H1 (cell line): ENCODE data around the gene DGKI. TPM values are rescaled to one million over a fixed set of nuclear protein-coding genes. Genes with fewer than 3 reads are reported as not detected.

ENCODE experiments used
- CTCF ChIA-PET: fragments of 300-600 bp; sonication (Branson Sonifier 250); formaldehyde crosslinking; loops from one replicate; lab custom pipeline; 2021; ENCODE audit not compliant: partially characterized antibody; lab: Charles Lee
- POLR2A ChIA-PET: fragments of 300-600 bp; sonication (Branson Sonifier 250); formaldehyde crosslinking; loops from one replicate; lab custom pipeline; 2021; ENCODE audit warnings: inconsistent platforms; ENCODE audit not compliant: partially characterized antibody; lab: Charles Lee
- DNase-seq, 2 experiments: peaks; one replicate each; pipeline versions ENCODE4 v3.0.0 to v3.0.0-alpha.2; 2010 to 2022; ENCODE audit warnings: low spot score in 2 of 2, low read depth in 1 of 2, mixed read lengths in 1 of 2
- FAIRE-seq: peaks from 2 replicates; lab custom pipeline; 2011; peaks lifted over from hg19 to GRCh38; lab: Jason Lieb, UNC
- H2AFZ ChIP-seq: 2 replicates; pipeline ENCODE4 v1.8.1; 2012; ENCODE audit warnings: low read length, inconsistent platforms
- H2AK5ac ChIP-seq: 2 replicates; pipeline ENCODE4 v1.6.1; 2013; ENCODE audit warnings: low read depth, low read length
- H2BK120ac ChIP-seq: replicated peaks from 2 replicates; pipeline ENCODE3; 2013; ENCODE audit warnings: low read depth, low read length, inconsistent platforms
- H2BK12ac ChIP-seq: 2 replicates; pipeline ENCODE4 v1.6.1; 2013; ENCODE audit warnings: low read depth, low read length
- H2BK15ac ChIP-seq: 2 replicates; pipeline ENCODE4 v1.6.1; 2013; ENCODE audit warnings: low read length
- H2BK20ac ChIP-seq: 2 replicates; pipeline ENCODE4 v1.6.1; 2013; ENCODE audit warnings: low read length
- H2BK5ac ChIP-seq: 2 replicates; pipeline ENCODE4 v1.6.1; 2013; ENCODE audit warnings: low read depth, low read length
- H3K14ac ChIP-seq: 2 replicates; pipeline ENCODE4 v1.6.1; 2013; ENCODE audit warnings: inconsistent platforms; ENCODE audit not compliant: insufficient read length
- H3K18ac ChIP-seq: 2 replicates; pipeline ENCODE4 v1.6.1; 2013; ENCODE audit warnings: low read length; ENCODE audit errors: extremely low read depth
- H3K23ac ChIP-seq: 2 replicates; pipeline ENCODE4 v1.6.1; 2013; ENCODE audit warnings: inconsistent platforms; ENCODE audit not compliant: insufficient read length
- H3K23me2 ChIP-seq: 2 replicates; pipeline ENCODE4 v1.6.1; 2013; ENCODE audit warnings: low read depth, low read length
- H3K27ac ChIP-seq: 2 replicates; pipeline ENCODE4 v1.6.1; 2011; ENCODE audit warnings: low read depth, low read length, inconsistent platforms
- H3K27me3 ChIP-seq, 4 experiments: replicated peaks in 1 of 4; 1 replicate in 1 of 4; 2 replicates in 3 of 4; pipeline versions ENCODE4 v1.6.1 to v1.8.1; 2011 to 2013; ENCODE audit warnings: low read length in 3 of 4, mild to moderate bottlenecking in 3 of 4, inconsistent platforms in 2 of 4, mixed read lengths in 2 of 4, moderate library complexity in 1 of 4; ENCODE audit not compliant: control insufficient read depth in 3 of 4, insufficient read depth in 3 of 4; ENCODE audit errors: extremely low read depth in 1 of 4
- H3K36me3 ChIP-seq, 4 experiments: 2 replicates each; pipeline versions ENCODE4 v1.6.1 to v1.8.1; 2011 to 2013; ENCODE audit warnings: mild to moderate bottlenecking in 4 of 4, low read length in 3 of 4, moderate library complexity in 2 of 4, control low read depth in 1 of 4, inconsistent platforms in 1 of 4; ENCODE audit not compliant: insufficient read depth in 4 of 4, control insufficient read depth in 2 of 4
- H3K4ac ChIP-seq: replicated peaks from 2 replicates; pipeline ENCODE3; 2013; ENCODE audit warnings: low read length, low read depth, mixed read lengths, inconsistent platforms; ENCODE audit not compliant: insufficient read length
- H3K4me1 ChIP-seq, 4 experiments: replicated peaks in 1 of 4; 1 replicate in 1 of 4; 2 replicates in 3 of 4; pipeline versions ENCODE4 v1.6.1 to v1.8.1; 2011 to 2013; ENCODE audit warnings: low read length in 3 of 4, inconsistent platforms in 2 of 4, mixed read lengths in 1 of 4; ENCODE audit not compliant: insufficient read depth in 4 of 4, control insufficient read depth in 3 of 4
- H3K4me2 ChIP-seq, 2 experiments: 2 replicates each; pipeline versions ENCODE4 v1.6.1 to v1.8.1; 2011 to 2013; ENCODE audit warnings: low read depth in 2 of 2, low read length in 2 of 2, control low read depth in 1 of 2, inconsistent platforms in 1 of 2, mild to moderate bottlenecking in 1 of 2; ENCODE audit not compliant: insufficient read depth in 1 of 2
- H3K4me3 ChIP-seq, 4 experiments: fragments of 200-600, 300-600 bp in 1 of 4; sonication (generic), shearing (Covaris generic), sonication (Bioruptor Twin) in 1 of 4; 2 replicates each; pipeline versions ENCODE4 v1.5.1 to v1.8.1; 2011 to 2016; ENCODE audit warnings: low read length in 4 of 4, low read depth in 3 of 4, control low read depth in 2 of 4, inconsistent platforms in 2 of 4, mild to moderate bottlenecking in 2 of 4, mixed read lengths in 1 of 4, moderate library complexity in 1 of 4; ENCODE audit not compliant: insufficient read depth in 2 of 4; ENCODE audit errors: extremely low read depth in 1 of 4
- H3K56ac ChIP-seq: replicated peaks from 2 replicates; pipeline ENCODE3; 2013; ENCODE audit warnings: low read depth, mild to moderate bottlenecking, mixed read lengths, low read length, inconsistent platforms; ENCODE audit not compliant: insufficient read length
- H3K79me1 ChIP-seq: 2 replicates; pipeline ENCODE4 v1.6.1; 2013; ENCODE audit warnings: low read depth, low read length, control low read depth
- H3K79me2 ChIP-seq, 2 experiments: 2 replicates each; pipeline versions ENCODE4 v1.6.1 to v1.8.1; 2012 to 2013; ENCODE audit warnings: low read length in 2 of 2, mild to moderate bottlenecking in 2 of 2, inconsistent platforms in 1 of 2; ENCODE audit not compliant: insufficient read depth in 2 of 2, control insufficient read depth in 1 of 2
- H3K9ac ChIP-seq, 4 experiments: replicated peaks in 1 of 4; 1 replicate in 1 of 4; 2 replicates in 3 of 4; pipeline versions ENCODE4 v1.6.1 to v1.8.1; 2011 to 2013; ENCODE audit warnings: low read depth in 3 of 4, low read length in 3 of 4, control low read depth in 2 of 4, mild to moderate bottlenecking in 2 of 4, moderate library complexity in 2 of 4, inconsistent platforms in 1 of 4; ENCODE audit errors: extremely low read depth in 1 of 4
- H3K9me3 ChIP-seq, 2 experiments: 2 replicates each; pipeline versions ENCODE4 v1.6.1 to v1.8.1; 2012 to 2013; ENCODE audit warnings: mild to moderate bottlenecking in 2 of 2, moderate library complexity in 2 of 2, control low read depth in 1 of 2, inconsistent platforms in 1 of 2, low read depth in 1 of 2, low read length in 1 of 2, mixed read lengths in 1 of 2; ENCODE audit not compliant: insufficient read depth in 2 of 2
- H4K20me1 ChIP-seq, 2 experiments: replicated peaks in 1 of 2; 2 replicates each; pipeline versions ENCODE3 to v1.8.1; 2011 to 2013; ENCODE audit warnings: inconsistent platforms in 2 of 2, low read length in 2 of 2, mild to moderate bottlenecking in 1 of 2; ENCODE audit not compliant: insufficient read depth in 2 of 2, control insufficient read depth in 1 of 2
- H4K5ac ChIP-seq: 2 replicates; pipeline ENCODE4 v1.6.1; 2013; ENCODE audit warnings: low read length, low read depth, mixed read lengths, inconsistent platforms; ENCODE audit not compliant: insufficient read length
- H4K8ac ChIP-seq: 2 replicates; pipeline ENCODE4 v1.8.0; 2013; ENCODE audit warnings: mild to moderate bottlenecking, moderate library complexity, low read length, inconsistent platforms; ENCODE audit not compliant: insufficient read depth; ENCODE audit errors: extremely low read depth
- H4K91ac ChIP-seq: replicated peaks from 2 replicates; pipeline ENCODE3; 2013; ENCODE audit warnings: low read length, mixed read lengths, inconsistent platforms; ENCODE audit not compliant: insufficient read length
- BCL11A ChIP-seq, 2 experiments: IDR thresholded peaks; one replicate each; pipeline ENCODE4 v1.6.1; 2011; ENCODE audit warnings: low read depth in 2 of 2, low read length in 2 of 2, mild to moderate bottlenecking in 2 of 2
- CHD1 ChIP-seq: IDR thresholded peaks from 2 replicates; pipeline ENCODE4 v1.6.1; 2012; ENCODE audit warnings: low read depth, low read length, improper control_type of control experiment
- EGR1 ChIP-seq: IDR thresholded peaks from 2 replicates; pipeline ENCODE4 v1.6.1; 2011; ENCODE audit warnings: low read depth, low read length, borderline replicate concordance
- NRF1 ChIP-seq: IDR thresholded peaks from 2 replicates; pipeline ENCODE4 v1.6.1; 2011; ENCODE audit warnings: mild to moderate bottlenecking, low read depth, low read length, improper control_type of control experiment
- POLR2AphosphoS5 ChIP-seq: IDR thresholded peaks from 2 replicates; pipeline ENCODE4 v1.6.1; 2011; ENCODE audit warnings: low read depth, low read length
- RXRA ChIP-seq: IDR thresholded peaks from 2 replicates; pipeline ENCODE4 v1.6.1; 2011; ENCODE audit warnings: low read depth, mild to moderate bottlenecking, low read length, moderate library complexity; ENCODE audit not compliant: insufficient read depth
- SAP30 ChIP-seq: fragments of 300-600 bp; sonication (generic); IDR thresholded peaks from 2 replicates; pipeline ENCODE4 v1.7.1; 2012; ENCODE audit warnings: low read length, moderate library complexity, mild to moderate bottlenecking, inconsistent platforms; ENCODE audit not compliant: insufficient read depth, insufficient replicate concordance
- SRF ChIP-seq: IDR thresholded peaks from 2 replicates; pipeline ENCODE4 v1.6.1; 2011; ENCODE audit warnings: mild to moderate bottlenecking, low read depth, low read length, moderate library complexity
- TBP ChIP-seq: IDR thresholded peaks from 2 replicates; pipeline ENCODE4 v1.6.1; 2011; ENCODE audit warnings: low read depth, low read length, improper control_type of control experiment
- WGBS, 2 experiments: shearing (Covaris generic) in 1 of 2; methylation state at CpG; one replicate each; pipeline versions ENCODE4 v1.1.6 to v1.1.7; 2013 to 2015; ENCODE audit warnings: low lambda C conversion rate in 2 of 2, mixed read lengths in 2 of 2, inconsistent platforms in 1 of 2, low coverage in 1 of 2, missing lambda C conversion rate in 1 of 2; ENCODE audit not compliant: insufficient replicate concordance in 2 of 2, insufficient coverage in 1 of 2, insufficient read length in 1 of 2; ENCODE audit errors: extremely low coverage in 1 of 2, missing lambda C conversion rate in 1 of 2; 5-methylcytosine and 5-hydroxymethylcytosine counted together
- polyA plus RNA-seq, 7 experiments: library from polyadenylated mRNA; depleted of rRNA in 3 of 7; stranded (reverse) in 5 of 7; unstranded in 2 of 7; fragments of >200 nt in 5 of 7; fragments of 200-250 nt in 2 of 7; gene quantifications; 1 replicate in 5 of 7; 2 replicates in 1 of 7; 4 replicates in 1 of 7; pipeline versions ENCODE4 v1.2.1 to v1.2.3, GENCODE V29; 2011 to 2013; ENCODE audit warnings: missing spikeins in 2 of 7, mixed read lengths in 2 of 7
- total RNA-seq: library from RNA; stranded (reverse); fragmentation: NEBNext Ultra II Directional; extraction: Animal tissue kit (Norgen Biotek cat#: 25700); gene quantifications from 2 replicates; pipeline ENCODE4 v1.2.1, GENCODE V29; 2021

The DGKI gene
- total and polyA plus RNA-seq, 2 of the 8 experiments (the other 6 are each of a cell fraction or from before 2014, with no cell fraction given), result 0.20 to 0.71 TPM

- DNase-seq, result no peak
- Histone ChIP-seq H3K4me1 (no peaks in the 10 kb centered on the region), H3K23me2 (no peaks in the 10 kb centered on the region), H4K91ac (no peak overlapping the region), H3K4ac (no peak overlapping the region), H2BK20ac (no peak overlapping the region), H3K56ac (no peak overlapping the region), H2AFZ (no peak overlapping the region), H2BK12ac (no peak overlapping the region), H3K9me3 (no peaks in the 10 kb centered on the region), H2BK120ac (no peak overlapping the region), H3K36me3 (no peaks in the 10 kb centered on the region), H3K79me1 (no peaks in the 10 kb centered on the region), H3K4me2 (no peak overlapping the region), H4K8ac (no peak overlapping the region), H3K27ac (no peak overlapping the region), H3K27me3 (no peaks in the 10 kb centered on the region), H4K5ac (no peak overlapping the region), H3K23ac (no peak overlapping the region), H3K79me2 (no peaks in the 10 kb centered on the region; a peak in 1 of 4 replicates), H3K14ac (no peak overlapping the region), H2BK5ac (no peak overlapping the region), H3K18ac (no peak overlapping the region), H4K20me1 (no peaks in the 10 kb centered on the region), H3K9ac (no peak overlapping the region), H3K4me3 (no peak overlapping the region), H2AK5ac (no peak overlapping the region), H2BK15ac (no peak overlapping the region)
- no peak for FAIRE-seq
- CTCF ChIA-PET, result interaction anchor here (1.0 to 1.4 kb wide), 2 partner anchors 124 to 203 kb away, joined by 3 to 5 read pairs; no protein-coding TSS in a partner anchor
- POLR2A ChIA-PET, result no interaction called here
- 93% methylated on average over 4 of the region's 4 CpGs; no CpG with 5 or more reads in 1 of the 2 experiments for WGBS, 2 experiments
- no peak for TF ChIP-seq SAP30
- TF ChIP-seq NRF1, result no peak
- TF ChIP-seq CHD1, result no peak
- TF ChIP-seq EGR1, result no peak
- TF ChIP-seq SRF, result no peak
- no peak for TF ChIP-seq RXRA
- no peak for TF ChIP-seq POLR2AphosphoS5
- no peak for TF ChIP-seq BCL11A (IDR thresholded peaks at IDR 0.05; ENCODE audit: low read depth in 2 of 2, low read length in 2 of 2)
- no peak for TF ChIP-seq TBP
Observed at GRCh38 chr7:137462074-137462715, 384.6 kb downstream of the DGKI start.
